NB4 (cell line): ENCODE data around the gene MSI2.

Source experiments
- DNase-seq: peaks from one replicate; pipeline ENCODE4 v3.0.0; 2010; ENCODE audit warnings: low read depth
- H3K4me3 ChIP-seq: one replicate; pipeline ENCODE4 v1.5.1; 2011; ENCODE audit warnings: mild to moderate bottlenecking, low read depth, low read length, moderate library complexity
- MYC ChIP-seq: IDR thresholded peaks from 2 replicates; pipeline ENCODE4 v1.6.1; 2011; ENCODE audit warnings: low read depth, low read length
- POLR2A ChIP-seq: IDR thresholded peaks from 2 replicates; pipeline ENCODE4 v1.6.1; 2011; ENCODE audit warnings: mild to moderate bottlenecking; ENCODE audit not compliant: insufficient read length; ENCODE audit errors: extremely low read depth
- TF ChIP-seq, protein P1 (sequence below): IDR thresholded peaks from 2 replicates; pipeline ENCODE4 v1.6.1; 2011; ENCODE audit warnings: low read depth, low read length
- TF ChIP-seq, protein P2 (sequence below): IDR thresholded peaks from one replicate; pipeline ENCODE4 v1.5.1; 2012; ENCODE audit warnings: low read depth, low read length

Gene MSI2

DNA sequence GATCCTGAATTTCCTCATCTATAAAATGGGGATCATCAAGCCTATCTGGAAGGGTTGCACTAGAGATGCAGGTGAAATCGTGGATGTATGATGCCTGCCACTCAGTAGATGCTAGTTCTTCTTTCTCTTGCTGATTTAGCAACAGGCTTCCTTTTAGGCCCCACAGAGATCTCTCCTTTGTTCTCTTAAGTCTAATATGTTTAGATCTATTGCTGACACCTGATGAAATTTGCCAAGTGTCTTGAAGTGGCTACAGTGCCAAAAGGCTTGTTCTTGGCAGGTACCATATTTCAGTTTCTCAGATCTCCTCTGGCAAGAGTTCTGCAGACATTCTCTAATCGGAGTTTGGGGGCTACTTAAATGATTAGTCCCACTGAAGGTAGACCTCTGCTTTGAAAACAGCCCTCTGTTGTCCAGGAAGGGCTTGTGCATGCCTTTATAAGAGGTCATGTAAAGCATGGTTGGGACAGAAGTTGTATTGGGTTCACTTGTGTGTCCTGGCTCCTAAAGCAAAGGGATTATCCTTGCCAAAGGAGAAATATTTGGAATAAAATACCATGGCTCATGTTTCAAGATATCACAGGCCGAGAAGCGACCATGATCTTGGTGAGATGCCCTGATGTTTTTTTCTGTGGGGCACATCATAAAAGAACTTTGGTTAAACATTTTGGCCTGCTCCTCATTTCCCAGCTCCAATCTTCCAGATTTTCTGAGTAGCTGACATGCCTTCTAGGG is 234.0 kb downstream of the MSI2 start:
- DNase-seq = no peak

DNA sequence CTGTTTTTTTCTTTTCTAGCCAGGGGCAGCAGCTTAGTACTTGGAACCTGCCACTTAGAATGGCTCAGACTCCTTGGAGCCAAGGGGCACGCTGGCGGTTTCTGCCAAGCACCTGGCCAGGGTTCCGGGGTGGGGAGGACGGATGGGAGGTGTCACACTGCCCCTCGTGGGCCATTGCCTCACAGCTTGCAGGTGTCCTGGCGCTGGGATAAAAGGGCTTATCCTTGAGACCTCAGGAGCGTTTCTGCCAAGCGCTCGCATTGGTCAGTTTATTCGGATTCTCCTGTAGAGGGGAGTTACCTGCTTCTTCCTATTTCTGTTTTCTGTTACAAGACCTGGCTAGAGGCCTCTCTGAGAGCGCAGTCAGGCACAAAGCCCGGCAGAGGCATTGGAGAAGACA is 234.6 kb downstream of the MSI2 start:
- no peak for TF ChIP-seq POLR2A
- TF ChIP-seq, protein P1, sequence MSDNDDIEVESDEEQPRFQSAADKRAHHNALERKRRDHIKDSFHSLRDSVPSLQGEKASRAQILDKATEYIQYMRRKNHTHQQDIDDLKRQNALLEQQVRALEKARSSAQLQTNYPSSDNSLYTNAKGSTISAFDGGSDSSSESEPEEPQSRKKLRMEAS = no peak
- TF ChIP-seq, protein P2, sequence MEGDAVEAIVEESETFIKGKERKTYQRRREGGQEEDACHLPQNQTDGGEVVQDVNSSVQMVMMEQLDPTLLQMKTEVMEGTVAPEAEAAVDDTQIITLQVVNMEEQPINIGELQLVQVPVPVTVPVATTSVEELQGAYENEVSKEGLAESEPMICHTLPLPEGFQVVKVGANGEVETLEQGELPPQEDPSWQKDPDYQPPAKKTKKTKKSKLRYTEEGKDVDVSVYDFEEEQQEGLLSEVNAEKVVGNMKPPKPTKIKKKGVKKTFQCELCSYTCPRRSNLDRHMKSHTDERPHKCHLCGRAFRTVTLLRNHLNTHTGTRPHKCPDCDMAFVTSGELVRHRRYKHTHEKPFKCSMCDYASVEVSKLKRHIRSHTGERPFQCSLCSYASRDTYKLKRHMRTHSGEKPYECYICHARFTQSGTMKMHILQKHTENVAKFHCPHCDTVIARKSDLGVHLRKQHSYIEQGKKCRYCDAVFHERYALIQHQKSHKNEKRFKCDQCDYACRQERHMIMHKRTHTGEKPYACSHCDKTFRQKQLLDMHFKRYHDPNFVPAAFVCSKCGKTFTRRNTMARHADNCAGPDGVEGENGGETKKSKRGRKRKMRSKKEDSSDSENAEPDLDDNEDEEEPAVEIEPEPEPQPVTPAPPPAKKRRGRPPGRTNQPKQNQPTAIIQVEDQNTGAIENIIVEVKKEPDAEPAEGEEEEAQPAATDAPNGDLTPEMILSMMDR = no peak
- TF ChIP-seq MYC = no peak
- DNase-seq = no peak
- H3K4me3 ChIP-seq = no peak overlapping the region

More for the DNA sequence above, 234.0 kb downstream of the MSI2 start:
- H3K4me3 ChIP-seq = no peak overlapping the region
- TF ChIP-seq MYC (no peak), POLR2A (no peak)
- TF ChIP-seq, protein P1 = no peak
- TF ChIP-seq, protein P2 = no peak

DNA sequence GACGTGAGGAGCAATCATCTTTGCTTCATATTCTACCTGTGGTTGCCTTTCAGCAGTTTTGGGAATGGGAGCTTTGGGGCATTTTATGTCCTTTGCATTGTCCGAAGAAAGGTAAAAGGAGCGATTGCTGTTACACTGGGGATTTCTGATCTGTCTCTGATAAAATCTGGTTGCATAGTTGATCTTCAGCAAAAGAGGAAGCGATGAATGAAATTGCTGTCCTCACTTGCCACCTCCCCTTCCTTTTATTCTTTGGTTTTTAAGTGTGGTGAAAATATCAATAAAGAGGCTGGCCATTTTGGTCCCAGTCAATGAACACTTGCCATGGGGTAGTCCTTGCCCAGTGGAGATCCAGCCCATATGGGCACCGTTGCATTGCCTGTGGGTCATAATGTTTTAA is 236.8 kb downstream of the MSI2 start:
- no peak overlapping the region for H3K4me3 ChIP-seq
- peak; percentile 63 for DNase-seq
- TF ChIP-seq, protein P2 = no peak
- TF ChIP-seq POLR2A = no peak
- TF ChIP-seq MYC = no peak
- TF ChIP-seq, protein P1 = no peak

DNA sequence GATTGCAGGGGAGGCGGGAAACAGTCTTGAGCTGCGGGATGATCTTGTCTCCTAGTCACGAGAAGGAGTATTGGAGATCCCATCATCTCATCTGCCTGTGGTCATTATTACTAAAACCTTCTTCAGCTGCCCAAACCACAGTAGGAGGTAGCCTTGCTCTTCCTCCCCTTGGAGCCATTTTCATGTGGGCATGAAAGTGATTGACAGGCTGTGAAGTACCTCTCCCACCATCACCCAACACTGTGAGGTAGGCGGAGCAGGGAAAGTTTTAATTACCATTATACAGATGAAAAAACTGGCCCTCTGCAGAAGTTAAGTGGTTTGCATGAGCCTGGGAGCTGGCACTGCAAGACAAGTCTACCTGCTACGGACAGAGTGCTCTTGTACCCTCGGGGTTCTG is 237.3 kb downstream of the MSI2 start:
- H3K4me3 ChIP-seq = no peak overlapping the region
- TF ChIP-seq MYC = no peak
- TF ChIP-seq, protein P1 = no peak
- TF ChIP-seq, protein P2 = no peak
- TF ChIP-seq POLR2A = no peak
- DNase-seq = peak; percentile 20

DNA sequence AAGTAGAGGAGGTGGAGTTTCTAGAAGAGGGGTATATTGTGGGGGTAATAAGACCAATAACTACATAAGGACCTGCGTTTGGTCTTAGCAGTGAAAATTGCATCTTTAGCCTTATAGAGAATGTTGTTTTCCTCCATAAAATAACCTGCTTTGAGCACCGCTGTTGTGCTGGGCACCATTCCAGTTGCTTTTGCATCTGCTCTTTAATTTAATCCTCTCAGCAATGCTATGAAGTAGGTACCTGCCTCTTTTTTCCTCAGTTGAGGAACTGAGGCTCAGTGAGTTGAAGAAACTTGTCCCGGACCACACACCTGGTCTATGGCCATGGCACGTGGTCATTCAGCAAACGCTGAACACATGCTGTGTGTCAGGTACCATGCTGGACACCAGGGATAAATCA is 238.1 kb downstream of the MSI2 start:
- no peak for DNase-seq
- no peak overlapping the region for H3K4me3 ChIP-seq
- no peak for TF ChIP-seq MYC
- TF ChIP-seq POLR2A = no peak
- TF ChIP-seq, protein P1 = no peak
- TF ChIP-seq, protein P2 = no peak

DNA sequence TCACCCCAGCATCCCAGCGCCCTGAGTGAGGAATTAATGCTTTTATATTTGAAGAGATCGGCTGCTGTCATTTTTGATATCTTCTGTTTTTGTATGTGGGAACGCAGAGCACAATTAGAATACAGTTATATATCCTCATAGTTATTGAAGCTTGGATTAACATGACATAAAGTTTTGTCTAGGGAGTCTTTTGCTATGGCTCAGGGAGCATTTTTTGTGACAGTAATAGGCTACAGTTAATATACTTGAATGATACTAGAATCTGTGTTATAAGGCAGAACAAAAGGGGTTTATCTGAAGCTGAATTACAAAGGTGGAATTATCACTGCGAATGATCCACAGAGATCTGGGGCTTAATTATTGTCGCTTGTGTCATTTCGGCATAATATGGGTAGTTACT is 239.4 kb downstream of the MSI2 start:
- no peak overlapping the region for H3K4me3 ChIP-seq
- TF ChIP-seq MYC = no peak
- TF ChIP-seq, protein P2 = no peak
- TF ChIP-seq, protein P1 = no peak
- TF ChIP-seq POLR2A = no peak
- DNase-seq = no peak
